ENCODE results near the gene C10orf71.

C10orf71 gene, protein sequence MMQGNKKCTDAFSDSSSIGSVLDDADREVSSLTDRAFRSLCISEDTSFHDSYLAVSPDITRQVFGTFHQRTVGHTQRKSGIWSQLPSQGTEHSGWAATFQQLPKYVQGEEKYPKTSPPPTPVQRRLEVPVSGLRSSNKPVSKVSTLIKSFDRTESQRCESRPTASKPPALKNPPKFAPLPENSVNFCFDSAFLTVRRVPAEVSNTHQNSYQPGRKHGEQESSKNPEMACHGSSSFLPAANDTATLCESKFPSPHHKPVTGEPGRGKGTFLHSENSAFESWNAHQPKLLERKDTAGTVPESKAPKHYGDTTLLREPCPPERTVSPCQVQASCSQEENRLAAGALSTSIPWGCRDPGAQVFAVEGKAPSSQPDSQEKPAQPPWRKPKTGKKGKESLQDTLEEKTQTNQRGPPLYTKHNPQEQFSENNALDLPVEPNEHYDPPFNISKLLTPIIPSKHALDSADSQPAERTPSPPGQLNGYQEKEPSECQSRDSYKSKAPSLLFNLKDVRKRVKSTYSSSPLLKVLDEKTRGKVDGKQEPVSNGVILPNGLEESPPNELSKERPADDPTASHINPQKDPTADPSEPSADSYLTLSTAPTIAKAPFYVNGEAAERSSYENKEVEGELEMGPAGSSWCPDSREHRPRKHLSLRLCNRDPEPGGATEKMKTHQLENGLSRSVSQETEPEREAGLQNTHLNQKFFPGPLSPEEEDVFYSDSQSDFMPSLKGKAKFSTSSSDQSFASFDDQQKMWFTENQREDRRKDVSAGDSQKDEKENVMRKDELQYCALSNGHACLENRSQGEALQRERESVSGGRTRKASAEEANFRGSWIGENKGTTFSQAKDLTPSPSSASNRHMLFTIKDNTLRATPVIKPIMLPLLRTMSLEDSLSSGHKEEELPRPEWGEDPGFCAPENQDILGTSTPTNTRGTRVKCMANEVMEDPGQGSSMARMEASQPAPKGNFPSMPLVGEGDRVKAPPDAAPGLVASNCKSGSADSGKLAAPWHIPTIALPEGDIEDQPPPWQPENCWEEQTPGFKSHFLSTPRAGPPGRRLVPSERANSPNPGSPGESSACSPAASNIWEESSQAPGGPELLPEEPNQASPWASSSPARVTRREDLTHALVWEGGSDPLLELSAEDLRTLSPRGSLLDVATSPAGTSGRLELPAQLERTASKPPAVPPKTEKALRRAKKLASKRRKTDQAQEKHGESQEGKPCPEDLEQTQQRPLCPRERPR (N-terminal part only)

DNA sequence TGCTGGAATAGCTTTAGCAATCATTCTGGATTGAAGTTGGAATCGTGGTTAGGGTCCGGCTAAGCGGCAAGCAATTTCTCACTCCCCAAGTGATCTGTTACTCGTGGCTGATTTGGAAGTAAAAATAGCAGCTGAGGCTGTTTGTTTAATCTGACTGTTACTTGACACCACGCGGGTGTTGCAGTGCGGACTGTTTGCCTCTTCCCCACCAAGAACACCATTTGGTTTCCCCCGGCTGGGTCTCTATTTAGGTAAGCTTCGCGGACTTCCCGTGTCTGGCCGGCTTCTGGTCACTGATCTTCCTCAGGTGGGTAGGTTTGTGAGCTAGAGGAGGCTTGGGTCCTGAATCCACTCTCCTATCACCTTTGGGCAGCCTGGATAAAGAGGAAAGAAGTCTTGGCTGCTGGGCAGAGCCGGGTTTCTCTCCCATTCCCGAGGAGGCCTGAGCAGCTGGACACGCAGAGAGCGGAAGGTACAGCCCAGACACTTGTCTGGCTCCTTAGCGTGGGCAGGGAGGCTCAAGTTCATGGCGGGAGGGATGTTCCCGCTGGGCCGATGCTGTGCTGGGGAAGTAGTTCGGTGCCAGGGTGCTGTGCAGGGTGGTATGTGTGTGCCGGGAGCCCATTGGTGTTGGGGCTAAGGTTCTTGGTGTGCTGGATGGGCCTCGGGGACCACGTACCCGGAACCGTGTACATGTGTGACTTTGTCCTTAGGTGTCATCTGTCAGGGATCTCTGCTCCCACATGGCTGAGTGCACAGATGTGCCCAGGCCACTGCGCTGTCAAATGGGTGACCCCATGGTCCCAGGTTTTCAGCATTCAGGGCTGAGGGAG lies at the start of gene C10orf71:
C10orf71 (plus strand) TSS at position 188 of the 833 bp plus-strand sequence. CDS start 23,376 bp downstream, outside the sequence.
- H3K9ac ChIP-seq (ENCODE audit: low read depth, low read length) = no peak within 1 kb of the TSS
- no peak within 1 kb of the TSS for H3K27ac ChIP-seq (ENCODE audit: low read length)
- DNase-seq (no peak), ATAC-seq (ENCODE audit: insufficient read depth, low read depth) (no peak)
- H3K79me2 ChIP-seq (ENCODE audit: insufficient read depth, low read length) = no peaks in the 10 kb centered on the region
- no peaks in the 10 kb centered on the region for H3K9me3 ChIP-seq (ENCODE audit: insufficient read depth, low read length, severe bottlenecking)
- no peaks in the 10 kb centered on the region for H3K4me1 ChIP-seq (ENCODE audit: insufficient read depth, low read length)
- no peaks in the 10 kb centered on the region for H3K27me3 ChIP-seq (ENCODE audit: insufficient read depth, low read length, poor library complexity)
- no peak within 1 kb of the TSS for H3K4me3 ChIP-seq (ENCODE audit: low read depth in 1 of 2, low read length in 2 of 2)
- H2AFZ ChIP-seq (ENCODE audit: low read depth, low read length) = no peak within 1 kb of the TSS
- TF ChIP-seq, protein P1, sequence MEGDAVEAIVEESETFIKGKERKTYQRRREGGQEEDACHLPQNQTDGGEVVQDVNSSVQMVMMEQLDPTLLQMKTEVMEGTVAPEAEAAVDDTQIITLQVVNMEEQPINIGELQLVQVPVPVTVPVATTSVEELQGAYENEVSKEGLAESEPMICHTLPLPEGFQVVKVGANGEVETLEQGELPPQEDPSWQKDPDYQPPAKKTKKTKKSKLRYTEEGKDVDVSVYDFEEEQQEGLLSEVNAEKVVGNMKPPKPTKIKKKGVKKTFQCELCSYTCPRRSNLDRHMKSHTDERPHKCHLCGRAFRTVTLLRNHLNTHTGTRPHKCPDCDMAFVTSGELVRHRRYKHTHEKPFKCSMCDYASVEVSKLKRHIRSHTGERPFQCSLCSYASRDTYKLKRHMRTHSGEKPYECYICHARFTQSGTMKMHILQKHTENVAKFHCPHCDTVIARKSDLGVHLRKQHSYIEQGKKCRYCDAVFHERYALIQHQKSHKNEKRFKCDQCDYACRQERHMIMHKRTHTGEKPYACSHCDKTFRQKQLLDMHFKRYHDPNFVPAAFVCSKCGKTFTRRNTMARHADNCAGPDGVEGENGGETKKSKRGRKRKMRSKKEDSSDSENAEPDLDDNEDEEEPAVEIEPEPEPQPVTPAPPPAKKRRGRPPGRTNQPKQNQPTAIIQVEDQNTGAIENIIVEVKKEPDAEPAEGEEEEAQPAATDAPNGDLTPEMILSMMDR (IDR thresholded peaks at IDR 0.05; ENCODE audit: borderline replicate concordance, extremely low read depth, low read length, poor library complexity, severe bottlenecking) = no peak
- TF ChIP-seq EZH2 (IDR thresholded peaks at IDR 0.05; ENCODE audit: borderline replicate concordance, low read depth, low read length, severe bottlenecking) = no peak
- H3K36me3 ChIP-seq (ENCODE audit: insufficient read depth, low read length) = no peaks in the 10 kb centered on the region
- no peaks in the 10 kb centered on the region for H4K20me1 ChIP-seq (ENCODE audit: insufficient read depth, low read length)
- H3K4me2 ChIP-seq (ENCODE audit: insufficient read depth, low read length) = no peak within 1 kb of the TSS

DNA sequence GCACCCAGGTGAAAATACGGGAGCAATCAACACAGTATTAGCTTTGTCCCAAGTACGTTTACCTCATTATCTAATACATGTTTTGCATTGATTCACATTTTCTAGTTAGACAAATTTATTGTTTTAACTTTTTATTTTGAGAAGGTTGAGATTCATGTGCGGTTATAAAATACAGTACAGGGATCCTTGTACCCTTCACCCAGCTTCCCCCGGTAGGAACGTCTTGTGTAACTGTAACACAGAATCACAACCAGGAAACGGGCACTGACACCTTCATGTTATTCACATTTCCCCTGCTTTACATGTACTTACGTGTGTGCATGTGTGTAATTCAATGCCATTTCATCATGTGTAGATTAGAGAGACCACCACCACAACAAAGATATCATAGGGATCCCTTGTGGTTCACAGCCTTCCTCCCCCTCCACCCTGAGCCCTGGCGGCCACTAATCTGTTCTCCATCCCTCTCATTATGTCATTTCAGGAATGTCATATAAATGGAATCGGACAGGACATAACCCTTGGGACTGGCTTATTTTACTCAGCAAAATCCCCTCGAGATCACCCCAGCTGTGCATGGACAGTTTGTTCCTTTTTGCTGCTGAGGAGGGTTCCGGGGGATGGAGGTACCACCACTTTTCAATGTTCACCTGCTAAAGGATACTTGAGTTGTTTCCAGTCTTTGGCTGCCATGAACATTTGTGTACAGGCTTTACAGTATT lies 46.5 kb upstream of the C10orf71 start:
- no peak for DNase-seq
- peaks cover 24% of the 10 kb centered on the region for H3K4me1 ChIP-seq (ENCODE audit: insufficient read depth, low read length)
- no peak overlapping the region for H3K27ac ChIP-seq (ENCODE audit: low read length)
- TF ChIP-seq, protein P1 (IDR thresholded peaks at IDR 0.05; ENCODE audit: borderline replicate concordance, extremely low read depth, low read length, poor library complexity, severe bottlenecking) = no peak
- no peak for TF ChIP-seq EZH2 (IDR thresholded peaks at IDR 0.05; ENCODE audit: borderline replicate concordance, low read depth, low read length, severe bottlenecking)
- no peaks in the 10 kb centered on the region for H4K20me1 ChIP-seq (ENCODE audit: insufficient read depth, low read length)
- H3K4me3 ChIP-seq (ENCODE audit: low read depth in 1 of 2, low read length in 2 of 2) = no peak overlapping the region
- no peak for ATAC-seq (ENCODE audit: insufficient read depth, low read depth)
- H2AFZ ChIP-seq (ENCODE audit: low read depth, low read length) = no peak overlapping the region
- no peaks in the 10 kb centered on the region for H3K79me2 ChIP-seq (ENCODE audit: insufficient read depth, low read length)
- H3K9me3 ChIP-seq (ENCODE audit: insufficient read depth, low read length, severe bottlenecking) = no peaks in the 10 kb centered on the region
- H3K9ac ChIP-seq (ENCODE audit: low read depth, low read length) = no peak overlapping the region
- no peaks in the 10 kb centered on the region for H3K27me3 ChIP-seq (ENCODE audit: insufficient read depth, low read length, poor library complexity)
- no peaks in the 10 kb centered on the region for H3K36me3 ChIP-seq (ENCODE audit: insufficient read depth, low read length)
- no peak overlapping the region for H3K4me2 ChIP-seq (ENCODE audit: insufficient read depth, low read length)

DNA sequence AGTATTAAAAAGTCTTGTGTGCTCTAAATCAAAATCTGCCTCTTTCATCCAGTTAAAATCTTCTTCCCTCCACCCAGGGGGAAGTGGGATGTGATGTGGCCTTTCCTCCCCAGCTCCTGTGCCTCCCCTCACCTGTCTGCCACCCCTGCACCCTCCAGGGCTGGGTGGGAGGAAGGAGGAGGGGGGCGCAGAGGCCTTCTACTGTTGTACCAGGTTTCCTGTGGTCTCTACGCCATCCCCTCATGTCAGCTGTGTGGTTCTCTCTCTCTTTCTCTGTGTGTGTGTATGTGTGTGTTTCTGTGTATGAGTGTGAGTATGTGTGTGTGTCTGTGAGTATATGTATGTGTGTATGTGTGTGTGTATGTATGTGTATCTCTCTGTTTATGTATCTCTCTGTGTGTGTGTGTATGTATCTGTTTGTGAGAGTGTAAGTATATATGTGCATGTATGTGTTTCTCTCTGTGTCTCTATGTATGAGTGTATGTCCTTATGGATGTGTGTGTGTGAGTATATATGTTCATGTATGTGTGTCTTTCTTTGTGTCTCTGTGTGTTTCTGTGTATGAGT lies 45.5 kb upstream of the C10orf71 start:
- Histone ChIP-seq H3K4me3 (ENCODE audit: low read depth in 1 of 2, low read length in 2 of 2) (no peak overlapping the region), H3K9ac (ENCODE audit: low read depth, low read length) (no peak overlapping the region), H3K79me2 (ENCODE audit: insufficient read depth, low read length) (no peaks in the 10 kb centered on the region), H2AFZ (ENCODE audit: low read depth, low read length) (no peak overlapping the region), H3K27ac (ENCODE audit: low read length) (no peak overlapping the region), H3K27me3 (ENCODE audit: insufficient read depth, low read length, poor library complexity) (no peaks in the 10 kb centered on the region), H3K9me3 (ENCODE audit: insufficient read depth, low read length, severe bottlenecking) (no peaks in the 10 kb centered on the region), H3K4me2 (ENCODE audit: insufficient read depth, low read length) (no peak overlapping the region), H3K36me3 (ENCODE audit: insufficient read depth, low read length) (no peaks in the 10 kb centered on the region), H4K20me1 (ENCODE audit: insufficient read depth, low read length) (no peaks in the 10 kb centered on the region), H3K4me1 (ENCODE audit: insufficient read depth, low read length) (peaks cover 24% of the 10 kb centered on the region)
- TF ChIP-seq, protein P1 (IDR thresholded peaks at IDR 0.05; ENCODE audit: borderline replicate concordance, extremely low read depth, low read length, poor library complexity, severe bottlenecking) = no peak
- TF ChIP-seq EZH2 (IDR thresholded peaks at IDR 0.05; ENCODE audit: borderline replicate concordance, low read depth, low read length, severe bottlenecking) = no peak
- ATAC-seq (ENCODE audit: insufficient read depth, low read depth) (peak; percentile 69), DNase-seq (peak; percentile 68)
